Keratinocyte (primary cell): ENCODE measurements around the gene ABCC10.

Source experiments
- EZH2 ChIP-seq: IDR thresholded peaks from one replicate; pipeline ENCODE4 v1.6.1; 2012; ENCODE audit warnings: inconsistent platforms, mild to moderate bottlenecking, low read length, moderate library complexity
- TF ChIP-seq, protein P1 (sequence below), 3 experiments: IDR thresholded peaks in 1 of 3; conservative IDR thresholded peaks in 1 of 3; optimal IDR thresholded peaks in 1 of 3; 2 replicates in 2 of 3; 3 replicates in 1 of 3; pipeline versions ENCODE3 to v1.5.1; 2011; ENCODE audit warnings: low read length in 3 of 3, mild to moderate bottlenecking in 3 of 3, moderate library complexity in 2 of 3, control low read depth in 1 of 3, inconsistent platforms in 1 of 3; ENCODE audit not compliant: insufficient read depth in 2 of 3; ENCODE audit errors: extremely low read depth in 1 of 3

- TF ChIP-seq, protein P1, sequence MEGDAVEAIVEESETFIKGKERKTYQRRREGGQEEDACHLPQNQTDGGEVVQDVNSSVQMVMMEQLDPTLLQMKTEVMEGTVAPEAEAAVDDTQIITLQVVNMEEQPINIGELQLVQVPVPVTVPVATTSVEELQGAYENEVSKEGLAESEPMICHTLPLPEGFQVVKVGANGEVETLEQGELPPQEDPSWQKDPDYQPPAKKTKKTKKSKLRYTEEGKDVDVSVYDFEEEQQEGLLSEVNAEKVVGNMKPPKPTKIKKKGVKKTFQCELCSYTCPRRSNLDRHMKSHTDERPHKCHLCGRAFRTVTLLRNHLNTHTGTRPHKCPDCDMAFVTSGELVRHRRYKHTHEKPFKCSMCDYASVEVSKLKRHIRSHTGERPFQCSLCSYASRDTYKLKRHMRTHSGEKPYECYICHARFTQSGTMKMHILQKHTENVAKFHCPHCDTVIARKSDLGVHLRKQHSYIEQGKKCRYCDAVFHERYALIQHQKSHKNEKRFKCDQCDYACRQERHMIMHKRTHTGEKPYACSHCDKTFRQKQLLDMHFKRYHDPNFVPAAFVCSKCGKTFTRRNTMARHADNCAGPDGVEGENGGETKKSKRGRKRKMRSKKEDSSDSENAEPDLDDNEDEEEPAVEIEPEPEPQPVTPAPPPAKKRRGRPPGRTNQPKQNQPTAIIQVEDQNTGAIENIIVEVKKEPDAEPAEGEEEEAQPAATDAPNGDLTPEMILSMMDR (optimal IDR thresholded peaks at IDR 0.05 in 1 of 3, IDR thresholded peaks at IDR 0.05 in 1 of 3, conservative IDR thresholded peaks at IDR 0.05 in 1 of 3; ENCODE audit: extremely low read depth in 1 of 3, insufficient read depth in 2 of 3, low read length in 3 of 3) = no peak
- no peak for TF ChIP-seq EZH2
Measured at GRCh38 chr6:43421831-43422230, 5.5 kb upstream of the ABCC10 start.
